Activated CD8-positive, alpha-beta memory T cell treated with anti-CD3 and anti-CD28 coated beads, Interleukin-2, amount 50 U/mL, for 48 hours (primary cell): Measurements from ENCODE around the gene ZNF497.

Source experiments
- DNase-seq: peaks from one replicate; pipeline ENCODE4 v3.0.0-alpha.2; 2020

Gene ZNF497

DNA sequence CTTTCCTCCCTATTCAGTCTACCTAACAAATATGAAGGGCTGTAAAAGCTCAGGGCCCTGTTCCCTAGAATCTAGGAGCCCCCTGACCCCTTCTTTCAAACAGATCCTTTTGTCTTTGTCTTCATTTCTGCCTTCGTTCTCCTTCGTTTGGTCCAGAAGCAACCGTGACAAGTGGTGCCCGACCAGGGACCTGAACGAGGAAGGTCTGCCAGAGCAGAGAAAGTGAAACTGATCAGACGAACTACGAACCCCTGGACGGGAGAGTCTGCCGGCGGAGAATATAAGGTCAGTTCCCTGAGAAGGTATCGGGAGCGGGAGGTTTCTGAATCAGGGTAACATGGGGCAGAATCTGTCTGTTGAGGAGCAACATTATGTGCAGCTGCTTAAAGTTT lies 56.6 kb downstream of the ZNF497 start:
- DNase-seq, result no peak

DNA sequence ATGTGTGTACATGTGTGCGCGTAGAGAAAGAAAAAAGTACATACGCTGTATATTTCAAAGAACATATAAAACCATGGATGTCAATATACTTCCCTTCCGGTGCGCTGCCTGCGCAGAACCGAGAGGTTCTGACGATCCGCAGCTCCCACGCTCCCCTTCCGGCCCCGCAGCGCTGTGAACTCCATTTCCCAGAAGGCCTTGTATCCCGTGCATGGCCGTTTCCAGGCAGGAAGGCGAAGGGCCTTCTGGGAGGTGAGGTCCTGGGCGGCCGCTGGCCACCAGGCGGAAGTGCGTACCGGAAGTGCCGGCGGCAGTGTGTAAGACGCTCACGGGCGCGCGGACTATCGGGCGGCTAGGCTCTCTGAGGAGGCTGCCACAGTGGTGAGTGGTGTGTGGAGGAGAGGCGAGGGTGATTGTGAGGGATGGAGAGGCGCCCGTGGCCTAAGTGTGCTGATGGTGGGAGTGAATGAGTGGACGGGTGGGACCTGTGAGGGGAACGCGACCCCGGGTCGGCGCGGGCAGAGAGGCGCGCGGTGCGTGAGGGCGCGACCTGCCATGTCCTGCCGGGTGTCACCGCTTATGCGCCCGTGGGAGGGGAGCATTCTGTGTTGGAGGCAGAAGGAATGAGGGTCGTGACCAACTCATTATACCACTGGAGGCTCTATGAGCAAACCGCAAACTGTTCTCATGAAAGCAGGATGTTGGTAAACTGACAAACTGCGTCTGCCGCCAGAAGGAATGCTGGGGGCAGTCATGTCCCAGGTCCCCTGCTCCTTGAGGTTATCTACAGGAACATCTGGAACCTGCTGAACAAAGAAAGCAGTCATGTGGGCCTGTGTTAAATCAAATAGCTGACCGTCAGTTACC lies 57.3 kb downstream of the ZNF497 start, which contains the start of gene ERVK3-1:
ERVK3-1 (plus strand) TSS at position 313 of the 867 bp plus-strand sequence. CDS start 6,792 bp downstream, outside the sequence.
- peak; percentile 93 for DNase-seq

DNA sequence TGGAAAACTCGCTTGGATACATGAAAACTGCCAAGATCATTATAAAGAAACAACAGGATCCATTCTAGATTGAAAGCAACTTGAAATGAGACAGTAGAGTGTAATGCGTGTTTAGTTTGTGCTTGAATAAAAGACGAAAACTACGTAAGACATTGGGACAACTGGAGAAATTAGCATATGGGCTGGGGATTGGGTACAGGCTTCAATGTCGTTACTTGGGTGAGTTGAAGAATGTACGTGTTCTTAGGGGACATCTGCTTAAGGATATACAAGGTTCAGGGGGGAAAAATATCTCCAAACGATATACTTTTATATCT lies 57.8 kb downstream of the ZNF497 start:
- DNase-seq, result no peak
